Measurements from ENCODE around the gene DRGX.

Gene DRGX

GRCh38 chr10:49370326-49371100 is 25.4 kb downstream of the DRGX start:
- no peak for TF ChIP-seq JUND (IDR thresholded peaks at IDR 0.05; ENCODE audit: low read depth)
- in situ Hi-C loops (cut with HindIII; ENCODE audit: low pct_unique_long_range_greater_than_20kb, low sequenced_read_pairs), result no loop called here

DNA sequence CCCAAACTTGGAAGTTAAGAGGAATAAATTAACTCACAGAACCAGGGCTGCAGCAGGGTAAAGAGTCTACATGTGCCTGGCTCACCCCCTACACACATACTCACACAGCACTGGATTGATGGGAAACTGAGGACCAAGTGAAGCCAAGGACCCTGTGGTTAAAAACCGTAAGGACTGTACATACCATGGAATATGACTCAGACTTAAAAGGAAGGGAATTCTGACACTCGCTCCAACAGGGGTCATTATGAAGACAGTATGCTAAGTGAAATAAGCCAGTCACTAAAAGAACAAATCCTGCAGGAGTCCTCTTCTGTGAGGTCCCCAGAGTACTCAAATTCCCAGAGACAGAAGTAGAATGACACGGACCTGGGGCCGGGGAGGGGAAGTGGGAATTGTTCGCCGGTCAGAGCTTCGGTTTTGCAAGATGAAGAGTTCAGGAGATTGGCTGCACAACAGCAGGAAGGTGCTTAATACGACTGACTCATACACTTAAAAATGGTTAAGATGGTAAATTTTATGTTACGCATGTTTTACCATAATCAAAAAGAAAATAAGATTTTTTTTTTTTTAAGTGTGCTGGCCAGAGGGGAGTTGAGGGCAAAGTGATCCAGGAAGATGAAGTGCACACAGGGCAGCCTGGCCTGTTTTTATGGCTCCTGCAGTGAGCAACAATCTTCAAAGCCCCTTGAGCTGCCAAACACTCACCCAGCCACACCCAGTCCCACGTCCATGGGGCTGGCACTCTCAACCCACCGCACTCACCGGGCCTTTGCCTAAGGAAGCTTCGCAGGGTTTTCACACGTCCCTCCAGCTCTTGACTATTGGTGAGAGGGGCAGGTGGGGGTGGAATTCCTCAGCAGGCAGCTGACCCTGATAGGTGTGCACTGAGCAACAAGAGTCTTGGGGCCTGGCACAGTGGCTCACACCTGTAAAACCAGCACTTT is 26.4 kb downstream of the DRGX start:
- in situ Hi-C loops (cut with HindIII; ENCODE audit: low pct_unique_long_range_greater_than_20kb, low sequenced_read_pairs), result no loop called here
- DNase-seq (ENCODE audit: low read depth in 1 of 2, low spot score in 1 of 2), result no peak
- no peak for TF ChIP-seq JUND (IDR thresholded peaks at IDR 0.05; ENCODE audit: low read depth)

More at GRCh38 chr10:49370326-49371100, 25.4 kb downstream of the DRGX start:
- DNase-seq (ENCODE audit: low read depth in 1 of 2, low spot score in 1 of 2), result no peak

- in situ Hi-C loops (cut with HindIII; ENCODE audit: low pct_unique_long_range_greater_than_20kb, low sequenced_read_pairs), result no loop called here
- TF ChIP-seq JUND (IDR thresholded peaks at IDR 0.05; ENCODE audit: low read depth), result no peak
- no peak for DNase-seq (ENCODE audit: low read depth in 1 of 2, low spot score in 1 of 2)
These were observed 27.6 kb downstream of the DRGX start for GRCh38 chr10:49368256-49368655.

DNA sequence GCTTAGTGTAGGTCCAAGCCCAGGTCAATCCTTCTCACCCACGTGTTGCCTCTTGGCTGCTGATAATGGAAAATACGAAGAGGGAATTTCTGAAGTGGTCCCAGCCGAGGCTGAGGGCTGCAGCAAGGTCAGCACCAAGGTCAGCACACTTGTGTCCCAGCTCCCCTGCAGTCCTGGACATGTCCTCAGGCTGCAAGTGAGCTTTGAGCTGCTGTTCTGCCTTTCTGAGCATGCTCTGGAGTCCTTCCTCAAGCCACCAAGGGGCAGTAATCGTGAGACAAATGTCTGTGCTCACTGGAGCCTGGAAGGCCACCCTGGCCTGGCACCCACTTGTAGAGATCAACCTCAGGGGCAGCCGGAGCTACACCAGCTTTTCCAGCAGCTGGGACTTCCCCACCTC is 28.3 kb downstream of the DRGX start:
- peak in 1 of 2 experiments; percentile 33 for DNase-seq (ENCODE audit: low read depth in 1 of 2, low spot score in 1 of 2)
- in situ Hi-C loops (cut with HindIII; ENCODE audit: low pct_unique_long_range_greater_than_20kb, low sequenced_read_pairs), result no loop called here
- no peak for TF ChIP-seq JUND (IDR thresholded peaks at IDR 0.05; ENCODE audit: low read depth)

- TF ChIP-seq JUND (IDR thresholded peaks at IDR 0.05; ENCODE audit: low read depth), result no peak
These were observed 29.4 kb downstream of the DRGX start for GRCh38 chr10:49366460-49366859.

DNA sequence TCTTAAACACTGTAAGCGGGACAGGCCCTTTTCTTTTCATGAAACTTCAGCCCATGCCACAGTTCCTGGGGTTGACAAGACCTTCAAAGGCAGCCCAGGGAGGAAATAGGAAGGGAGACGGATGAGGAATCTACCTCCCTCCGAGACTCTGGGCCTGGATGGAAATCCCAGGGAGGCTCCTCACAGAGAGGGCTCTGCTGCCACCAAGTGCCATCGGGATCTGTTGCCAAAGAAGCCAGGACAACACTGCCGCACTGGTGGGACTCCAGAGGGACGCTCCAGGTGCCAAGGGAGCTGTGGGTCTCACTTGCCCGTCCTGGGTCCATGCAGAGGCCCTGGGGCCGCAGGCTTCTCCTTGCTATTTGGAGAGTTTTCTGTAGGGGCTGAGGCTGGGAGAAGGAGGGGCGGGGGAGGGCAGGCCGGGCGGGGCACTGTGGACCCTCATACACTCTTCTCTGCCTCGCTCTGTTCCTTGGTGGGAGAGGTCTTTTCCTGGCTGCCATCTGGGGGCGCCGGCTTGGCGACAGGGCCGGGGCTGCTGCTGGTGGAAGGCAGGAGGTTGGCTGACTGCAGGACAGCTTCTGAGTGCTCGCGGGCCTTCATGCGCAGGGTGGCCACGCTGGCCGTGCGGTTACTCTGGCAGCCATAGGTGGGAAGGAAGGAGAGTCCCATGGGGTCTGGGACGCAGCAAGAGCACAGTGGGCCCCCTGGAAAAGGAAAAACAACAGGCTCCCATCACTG is 30.0 kb downstream of the DRGX start:
- in situ Hi-C loops (cut with HindIII; ENCODE audit: low pct_unique_long_range_greater_than_20kb, low sequenced_read_pairs), result no loop called here
- TF ChIP-seq JUND (IDR thresholded peaks at IDR 0.05; ENCODE audit: low read depth), result no peak
- peak in 1 of 2 experiments; percentile 40 for DNase-seq (ENCODE audit: low read depth in 1 of 2, low spot score in 1 of 2)

More at GRCh38 chr10:49366460-49366859, 29.4 kb downstream of the DRGX start:
- in situ Hi-C loops (cut with HindIII; ENCODE audit: low pct_unique_long_range_greater_than_20kb, low sequenced_read_pairs), result no loop called here
- no peak for DNase-seq (ENCODE audit: low read depth in 1 of 2, low spot score in 1 of 2)

- in situ Hi-C loops (cut with HindIII; ENCODE audit: low pct_unique_long_range_greater_than_20kb, low sequenced_read_pairs), result no loop called here
- no peak for TF ChIP-seq JUND (IDR thresholded peaks at IDR 0.05; ENCODE audit: low read depth)
These were observed 30.6 kb downstream of the DRGX start for GRCh38 chr10:49365275-49365674.

GRCh38 chr10:49364747-49365146 is 31.1 kb downstream of the DRGX start:
- no peak for DNase-seq (ENCODE audit: low read depth in 1 of 2, low spot score in 1 of 2)
- no peak for TF ChIP-seq JUND (IDR thresholded peaks at IDR 0.05; ENCODE audit: low read depth)
- in situ Hi-C loops (cut with HindIII; ENCODE audit: low pct_unique_long_range_greater_than_20kb, low sequenced_read_pairs), result no loop called here

More at GRCh38 chr10:49365275-49365674, 30.6 kb downstream of the DRGX start:
- DNase-seq (ENCODE audit: low read depth in 1 of 2, low spot score in 1 of 2), result no peak

GRCh38 chr10:49364051-49364450 is 31.8 kb downstream of the DRGX start:
- TF ChIP-seq JUND (IDR thresholded peaks at IDR 0.05; ENCODE audit: low read depth), result no peak
- DNase-seq (ENCODE audit: low read depth in 1 of 2, low spot score in 1 of 2), result no peak
- in situ Hi-C loops (cut with HindIII; ENCODE audit: low pct_unique_long_range_greater_than_20kb, low sequenced_read_pairs), result no loop called here

DNA sequence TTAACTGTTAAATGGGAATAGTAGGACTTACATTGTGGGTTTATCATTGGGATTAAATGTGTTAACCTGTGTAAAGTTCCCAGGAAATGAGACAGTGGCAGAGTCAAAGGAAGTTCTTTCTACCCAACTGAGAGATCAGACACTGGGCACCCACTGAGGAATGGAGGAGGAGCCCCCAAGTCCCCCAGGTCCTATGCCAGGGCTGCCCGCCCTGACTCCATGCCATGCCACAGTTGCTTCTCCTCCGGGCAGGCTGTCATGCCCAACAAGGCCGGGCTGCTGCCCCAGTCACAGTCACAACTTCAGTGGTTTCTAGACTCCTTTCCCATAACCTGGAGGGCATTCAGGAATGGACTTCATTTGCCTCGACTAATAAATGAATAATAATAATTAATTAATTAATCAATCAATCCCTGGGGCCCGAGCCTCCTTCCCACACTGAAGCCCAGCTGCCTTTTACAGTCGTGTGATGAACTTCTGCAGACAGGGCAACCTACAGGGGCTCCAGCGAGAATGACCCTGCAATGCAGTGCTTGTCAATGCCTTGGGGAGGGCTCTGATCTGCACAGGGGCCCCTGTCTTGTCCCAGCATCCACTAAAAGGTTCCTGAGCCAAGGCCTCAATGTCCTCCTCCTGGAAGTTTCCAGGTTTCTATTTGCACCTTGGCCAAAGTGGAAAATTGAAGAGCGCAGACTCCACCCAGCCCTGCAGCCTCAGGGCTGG is 32.4 kb downstream of the DRGX start:
- TF ChIP-seq JUND (IDR thresholded peaks at IDR 0.05; ENCODE audit: low read depth), result no peak

GRCh38 chr10:49362596-49363260 is 33.2 kb downstream of the DRGX start:
- in situ Hi-C loops (cut with HindIII; ENCODE audit: low pct_unique_long_range_greater_than_20kb, low sequenced_read_pairs), result no loop called here
- no peak for DNase-seq (ENCODE audit: low read depth in 1 of 2, low spot score in 1 of 2)
- TF ChIP-seq JUND (IDR thresholded peaks at IDR 0.05; ENCODE audit: low read depth), result no peak

More for the DNA sequence above, 32.4 kb downstream of the DRGX start:
- in situ Hi-C loops (cut with HindIII; ENCODE audit: low pct_unique_long_range_greater_than_20kb, low sequenced_read_pairs), result no loop called here
- DNase-seq (ENCODE audit: low read depth in 1 of 2, low spot score in 1 of 2), result no peak
